ENCODE measurements around the gene MTMR3.

- TF ChIP-seq CTCF (IDR thresholded peaks at IDR 0.05) (no peak), POLR2AphosphoS5 (IDR thresholded peaks at IDR 0.05) (no peak)
Measured at GRCh38 chr22:30015229-30015797, 132.3 kb downstream of the MTMR3 start.

All from breast epithelium (tissue), 3 donors.